IMR-90 (cell line): ENCODE data around the gene RARB. TPM values are rescaled to one million over a fixed set of nuclear protein-coding genes. Genes with fewer than 3 reads are reported as not detected.

Experiments
- ATAC-seq: fragments of 200-7000 bp; cut with Tn5 transposase; 2 replicates; pipeline ENCODE4 v1.9.1; 2020; ENCODE audit warnings: low read depth, mild to moderate bottlenecking, moderate library complexity
- BruUV-seq: library from RNA; stranded (reverse); fragments of 400-500 nt; replicated peaks from 2 replicates; lab custom pipeline; 2021; lab: Mats Ljungman, UMichigan
- CTCF ChIA-PET: fragments of 300-600 bp; formaldehyde crosslinking; extraction: SDS; loops from one replicate; lab custom pipeline; 2021; ENCODE audit warnings: antibody characterized with exemption; lab: Yijun Ruan, JAX
- POLR2A ChIA-PET: fragments of 300-600 bp; sonication (Branson Sonifier 250); formaldehyde crosslinking; loops from one replicate; lab custom pipeline; 2022; ENCODE audit warnings: antibody characterized with exemption; ENCODE audit not compliant: unreplicated experiment; lab: Charles Lee
- DNase-seq: peaks from one replicate; pipeline ENCODE4 v3.0.0; 2013
- H2AFZ ChIP-seq: replicated peaks from 2 replicates; pipeline ENCODE3; 2013; ENCODE audit warnings: low read length, mild to moderate bottlenecking; ENCODE audit not compliant: poor library complexity
- H2AK5ac ChIP-seq: 2 replicates; pipeline ENCODE4 v1.6.1; 2013; ENCODE audit warnings: low read depth, low read length, inconsistent platforms
- H2AK9ac ChIP-seq: replicated peaks from 2 replicates; pipeline ENCODE3; 2013; ENCODE audit warnings: mild to moderate bottlenecking, low read depth, low read length, moderate library complexity; ENCODE audit not compliant: poor library complexity
- H2BK120ac ChIP-seq: 2 replicates; pipeline ENCODE4 v1.6.1; 2013; ENCODE audit warnings: low read depth, low read length, inconsistent platforms
- H2BK15ac ChIP-seq: 3 replicates; pipeline ENCODE4 v1.6.1; 2013; ENCODE audit warnings: low read depth, low read length, inconsistent platforms
- H2BK20ac ChIP-seq: 2 replicates; pipeline ENCODE4 v1.6.1; 2013; ENCODE audit warnings: low read depth, mild to moderate bottlenecking, inconsistent platforms, low read length, moderate library complexity
- H2BK5ac ChIP-seq: 2 replicates; pipeline ENCODE4 v1.6.1; 2013; ENCODE audit warnings: mild to moderate bottlenecking, low read depth, low read length, inconsistent platforms; ENCODE audit not compliant: poor library complexity, severe bottlenecking
- H3K14ac ChIP-seq: replicated peaks from 2 replicates; pipeline ENCODE4 v1.6.1; 2013; ENCODE audit warnings: low read depth, low read length, inconsistent platforms
- H3K18ac ChIP-seq: 2 replicates; pipeline ENCODE4 v1.6.1; 2013; ENCODE audit warnings: low read depth, low read length, control low read depth
- H3K23ac ChIP-seq: 2 replicates; pipeline ENCODE4 v1.6.1; 2013; ENCODE audit warnings: low read depth, low read length, inconsistent platforms
- H3K27ac ChIP-seq: 2 replicates; pipeline ENCODE4 v1.5.1; 2013; ENCODE audit warnings: mild to moderate bottlenecking, control low read depth, low read length; ENCODE audit not compliant: insufficient read depth
- H3K27me3 ChIP-seq: 2 replicates; pipeline ENCODE4 v1.6.1; 2013; ENCODE audit warnings: low read length; ENCODE audit not compliant: control insufficient read depth, insufficient read depth
- H3K36me3 ChIP-seq: 2 replicates; pipeline ENCODE4 v1.6.1; 2013; ENCODE audit warnings: low read length, mixed read lengths; ENCODE audit not compliant: control insufficient read depth, insufficient read depth
- H3K4ac ChIP-seq: 2 replicates; pipeline ENCODE4 v1.6.1; 2013; ENCODE audit warnings: low read depth, low read length, inconsistent platforms
- H3K4me1 ChIP-seq: 2 replicates; pipeline ENCODE4 v1.6.1; 2013; ENCODE audit warnings: low read length, mixed read lengths; ENCODE audit not compliant: control insufficient read depth, insufficient read depth
- H3K4me2 ChIP-seq: 2 replicates; pipeline ENCODE4 v1.6.1; 2013; ENCODE audit warnings: low read depth, mild to moderate bottlenecking, control low read depth, low read length, moderate library complexity
- H3K4me3 ChIP-seq: 2 replicates; pipeline ENCODE4 v1.5.1; 2013; ENCODE audit warnings: low read depth, mild to moderate bottlenecking, control low read depth, low read length, moderate library complexity; ENCODE audit not compliant: insufficient read depth
- H3K56ac ChIP-seq: 2 replicates; pipeline ENCODE4 v1.6.1; 2013; ENCODE audit warnings: low read length, inconsistent platforms; ENCODE audit not compliant: insufficient read depth; ENCODE audit errors: extremely low read depth
- H3K79me1 ChIP-seq, 2 experiments: 2 replicates each; pipeline ENCODE4 v1.6.1; 2013; ENCODE audit warnings: low read length in 2 of 2, inconsistent platforms in 1 of 2, low read depth in 1 of 2
- H3K9ac ChIP-seq: 2 replicates; pipeline ENCODE4 v1.6.1; 2013; ENCODE audit warnings: low read depth, low read length, control low read depth
- H3K9me1 ChIP-seq: 2 replicates; pipeline ENCODE4 v1.6.1; 2013; ENCODE audit warnings: low read length, inconsistent platforms; ENCODE audit not compliant: insufficient read depth
- H3K9me3 ChIP-seq: 2 replicates; pipeline ENCODE4 v1.6.1; 2013; ENCODE audit warnings: low read length; ENCODE audit not compliant: control insufficient read depth, insufficient read depth
- H4K20me1 ChIP-seq: 2 replicates; pipeline ENCODE4 v1.6.1; 2013; ENCODE audit warnings: low read length, inconsistent platforms; ENCODE audit not compliant: insufficient read depth
- H4K5ac ChIP-seq: 2 replicates; pipeline ENCODE4 v1.6.1; 2013; ENCODE audit warnings: mild to moderate bottlenecking, low read depth, low read length, control low read depth
- H4K8ac ChIP-seq, 2 experiments: 2 replicates each; pipeline ENCODE4 v1.6.1; 2013; ENCODE audit warnings: low read depth in 2 of 2, low read length in 2 of 2, control low read depth in 1 of 2, inconsistent platforms in 1 of 2
- H4K91ac ChIP-seq: 2 replicates; pipeline ENCODE4 v1.6.1; 2013; ENCODE audit warnings: low read depth, low read length, inconsistent platforms; ENCODE audit not compliant: insufficient read depth
- BHLHE40 ChIP-seq: fragments of 150-350 bp; IDR thresholded peaks from 2 replicates; pipeline ENCODE4 v1.6.1; 2016; ENCODE audit warnings: mild to moderate bottlenecking, low read depth, low read length
- CEBPB ChIP-seq: IDR thresholded peaks from 2 replicates; pipeline ENCODE4 v1.6.1; 2012; ENCODE audit warnings: low read depth, low read length, improper control_type of control experiment
- FOS ChIP-seq: fragments of 150-350 bp; IDR thresholded peaks from 2 replicates; pipeline ENCODE4 v1.6.1; 2016; ENCODE audit warnings: low read depth, low read length
- MAFK ChIP-seq: IDR thresholded peaks from 2 replicates; pipeline ENCODE4 v1.6.1; 2012; ENCODE audit warnings: low read depth, low read length, improper control_type of control experiment
- MAZ ChIP-seq: IDR thresholded peaks from 2 replicates; pipeline ENCODE4 v1.6.1; 2012; ENCODE audit warnings: low read depth, mild to moderate bottlenecking, low read length, improper control_type of control experiment, moderate library complexity, borderline replicate concordance
- MXI1 ChIP-seq: IDR thresholded peaks from 2 replicates; pipeline ENCODE4 v1.6.1; 2012; ENCODE audit warnings: low read depth, mild to moderate bottlenecking, low read length, moderate library complexity, borderline replicate concordance
- RFX5 ChIP-seq: IDR thresholded peaks from 2 replicates; pipeline ENCODE4 v1.8.0; 2012; ENCODE audit warnings: low read depth, mild to moderate bottlenecking, low read length, moderate library complexity
- SMC3 ChIP-seq: fragments of 150-350 bp; IDR thresholded peaks from 2 replicates; pipeline ENCODE4 v1.6.1; 2016; ENCODE audit warnings: low read depth, mild to moderate bottlenecking, antibody characterized with exemption, low read length, moderate library complexity
- WGBS, 2 experiments: methylation state at CpG; one replicate each; pipeline versions ENCODE4 v1.1.5 to v1.1.7; 2013; ENCODE audit warnings: missing lambda C conversion rate in 2 of 2; ENCODE audit not compliant: insufficient read length in 1 of 2; ENCODE audit errors: extremely low coverage in 2 of 2; 5-methylcytosine and 5-hydroxymethylcytosine counted together
- dilution Hi-C: fragments of 300-500 bp; cut with HindIII; formaldehyde crosslinking; loops from one replicate; pipeline ENCODE4 v1.14.3; 2018; ENCODE audit warnings: low sequenced_read_pairs; ENCODE audit not compliant: unreplicated experiment
- in situ Hi-C: fragments of 300-500 bp; cut with MboI; formaldehyde crosslinking; loops from 3 replicates; pipeline ENCODE4 v1.14.3; 2019; ENCODE audit warnings: low sequenced_read_pairs, inconsistent platforms, mixed read lengths
- intact Hi-C: fragments of 100-400 bp; cut with micrococcal nuclease; formaldehyde crosslinking; loops from 2 replicates; pipeline ENCODE4 v1.10.0; 2022
- polyA plus RNA-seq, 3 experiments: library from polyadenylated mRNA; depleted of rRNA; stranded (reverse); fragments of >200 nt; gene quantifications; 2 replicates each; pipeline ENCODE4 v1.2.3, GENCODE V29; 2012; ENCODE audit warnings: low replicate concordance in 1 of 3
- total RNA-seq: library from RNA; depleted of rRNA; stranded (reverse); fragments of >200 nt; gene quantifications from 2 replicates; pipeline ENCODE4 v1.2.3, GENCODE V29; 2012
- TF ChIP-seq, protein P1 (sequence below): fragments of 150-350 bp; IDR thresholded peaks from 2 replicates; pipeline ENCODE4 v1.6.1; 2017; ENCODE audit warnings: mild to moderate bottlenecking, antibody characterized with exemption, low read length, low read depth
- TF ChIP-seq, protein P2 (sequence below): fragments of 150-350 bp; IDR thresholded peaks from 2 replicates; pipeline ENCODE4 v1.6.1; 2016; ENCODE audit warnings: low read depth, mild to moderate bottlenecking, low read length, moderate library complexity, borderline replicate concordance

Gene RARB
- total and polyA plus RNA-seq, 2 of the 4 experiments (the other 2 are of a cell fraction) = 0.53 to 1.4 TPM

DNA sequence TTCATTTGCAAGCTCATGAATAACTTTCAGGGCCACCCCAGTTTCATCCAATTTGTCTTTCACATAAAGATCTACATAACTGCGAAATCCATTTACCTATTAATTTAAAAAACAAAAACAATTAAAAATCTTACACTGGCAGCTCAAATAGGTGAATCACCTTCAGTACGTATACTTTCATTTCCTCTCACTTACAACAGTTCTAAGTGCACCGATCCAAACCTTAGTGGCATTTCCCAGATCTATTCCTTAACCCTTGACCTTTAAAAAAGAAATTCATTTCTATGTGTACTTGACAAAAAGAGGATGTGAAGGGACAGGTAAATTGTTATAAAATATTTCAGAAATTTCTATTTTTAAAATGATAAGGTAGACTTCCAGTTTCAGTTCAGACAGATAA is 205.9 kb downstream of the RARB start:
- H2BK20ac ChIP-seq = no peak overlapping the region
- H3K9ac ChIP-seq = no peak overlapping the region
- ChIA-PET POLR2A (no interaction called here), CTCF (interaction anchor here (1.2 to 1.3 kb wide), 2 partner anchors 40 to 223 kb away, joined by 3 to 4 read pairs; no protein-coding TSS in a partner anchor)
- H2AK9ac ChIP-seq = no peak overlapping the region
- H4K5ac ChIP-seq = no peak overlapping the region
- peaks cover 0 to 6% of the 10 kb centered on the region in 2 experiments; a peak in 2 of 4 replicates for H3K79me1 ChIP-seq
- no TSS peak for BruUV-seq
- H4K20me1 ChIP-seq = no peaks in the 10 kb centered on the region
- in situ Hi-C loops = no loop called here
- H3K18ac ChIP-seq = no peak overlapping the region
- no peaks in the 10 kb centered on the region for H3K9me3 ChIP-seq
- no peak overlapping the region for H4K91ac ChIP-seq
- no peaks in the 10 kb centered on the region for H3K27me3 ChIP-seq
- dilution Hi-C loops = no loop called here
- no peak overlapping the region for H3K4me3 ChIP-seq
- no peak for ATAC-seq
- no peak overlapping the region for H2AFZ ChIP-seq
- no peaks in the 10 kb centered on the region for H3K4me1 ChIP-seq
- no peak overlapping the region for H2AK5ac ChIP-seq
- TF ChIP-seq CEBPB (no peak), MXI1 (no peak), RFX5 (no peak), MAFK (no peak), BHLHE40 (no peak), FOS (no peak), SMC3 (no peak), MAZ (no peak)
- TF ChIP-seq, protein P1, sequence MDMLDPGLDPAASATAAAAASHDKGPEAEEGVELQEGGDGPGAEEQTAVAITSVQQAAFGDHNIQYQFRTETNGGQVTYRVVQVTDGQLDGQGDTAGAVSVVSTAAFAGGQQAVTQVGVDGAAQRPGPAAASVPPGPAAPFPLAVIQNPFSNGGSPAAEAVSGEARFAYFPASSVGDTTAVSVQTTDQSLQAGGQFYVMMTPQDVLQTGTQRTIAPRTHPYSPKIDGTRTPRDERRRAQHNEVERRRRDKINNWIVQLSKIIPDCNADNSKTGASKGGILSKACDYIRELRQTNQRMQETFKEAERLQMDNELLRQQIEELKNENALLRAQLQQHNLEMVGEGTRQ = no peak
- TF ChIP-seq, protein P2, sequence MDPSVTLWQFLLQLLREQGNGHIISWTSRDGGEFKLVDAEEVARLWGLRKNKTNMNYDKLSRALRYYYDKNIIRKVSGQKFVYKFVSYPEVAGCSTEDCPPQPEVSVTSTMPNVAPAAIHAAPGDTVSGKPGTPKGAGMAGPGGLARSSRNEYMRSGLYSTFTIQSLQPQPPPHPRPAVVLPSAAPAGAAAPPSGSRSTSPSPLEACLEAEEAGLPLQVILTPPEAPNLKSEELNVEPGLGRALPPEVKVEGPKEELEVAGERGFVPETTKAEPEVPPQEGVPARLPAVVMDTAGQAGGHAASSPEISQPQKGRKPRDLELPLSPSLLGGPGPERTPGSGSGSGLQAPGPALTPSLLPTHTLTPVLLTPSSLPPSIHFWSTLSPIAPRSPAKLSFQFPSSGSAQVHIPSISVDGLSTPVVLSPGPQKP = no peak
- no peak overlapping the region for H3K4ac ChIP-seq
- 100% methylated on average over 1 of the region's 3 CpGs for WGBS, 2 experiments
- no peak overlapping the region for H3K56ac ChIP-seq
- intact Hi-C loops = loop anchor here (5.0 kb wide), 1 partner anchor 128 kb away; no protein-coding TSS in a partner anchor
- H3K36me3 ChIP-seq = peaks cover 9% of the 10 kb centered on the region; the same call in 1 of the 2 replicates
- no peak overlapping the region for H2BK15ac ChIP-seq
- H3K23ac ChIP-seq = no peak overlapping the region
- no peak for DNase-seq
- H3K27ac ChIP-seq = no peak overlapping the region
- no peaks in the 10 kb centered on the region for H3K9me1 ChIP-seq
- no peak overlapping the region for H3K4me2 ChIP-seq
- H2BK120ac ChIP-seq = no peak overlapping the region
- no peak overlapping the region for H3K14ac ChIP-seq
- H4K8ac ChIP-seq = no peak overlapping the region
- no peak overlapping the region for H2BK5ac ChIP-seq
